Measurements from ENCODE around the gene NFATC2. TPM values are rescaled to one million over a fixed set of nuclear protein-coding genes. Genes with fewer than 3 reads are reported as not detected.

Gene NFATC2
- total RNA-seq, 1 experiment from 2014 or later = 0.61 TPM

GRCh38 chr20:51500936-51501335 lies 41.6 kb downstream of the NFATC2 start:
- H4K8ac ChIP-seq (replicated peaks; ENCODE audit: insufficient read length, low read depth, low read length) = no peak overlapping the region
- H3K4me2 ChIP-seq (ENCODE audit: insufficient read depth, insufficient read length, low read length) = no peak overlapping the region
- H3K36me3 Mint-ChIP-seq (ENCODE audit: insufficient read depth in 1 of 3, low read depth in 3 of 3) = no peaks in the 10 kb centered on the region
- no peak overlapping the region for H4K5ac ChIP-seq (ENCODE audit: insufficient read length, low read depth, low read length)
- no peak overlapping the region for H3K4me3 Mint-ChIP-seq
- H3K9me3 ChIP-seq (ENCODE audit: control insufficient read depth, low read depth, low read length) = no peaks in the 10 kb centered on the region
- H2BK120ac ChIP-seq (ENCODE audit: low read depth, low read length, poor library complexity, severe bottlenecking) = no peak overlapping the region
- no peak for DNase-seq
- H3K23ac ChIP-seq (ENCODE audit: insufficient read length, low read depth, low read length) = no peak overlapping the region
- H2AFZ ChIP-seq (ENCODE audit: low read length) = no peak overlapping the region
- no peaks in the 10 kb centered on the region for H3K9me3 Mint-ChIP-seq
- no peak overlapping the region for H3K27ac Mint-ChIP-seq
- H3K9ac ChIP-seq (ENCODE audit: extremely low read depth, insufficient read length, low read length) = no peak overlapping the region
- H2BK15ac ChIP-seq (ENCODE audit: low read depth, low read length) = no peak overlapping the region
- H2BK5ac ChIP-seq (ENCODE audit: insufficient read length, low read length) = no peak overlapping the region
- TF ChIP-seq CTCF (conservative IDR thresholded peaks at IDR 0.05) = no peak
- H3K23me2 ChIP-seq (ENCODE audit: insufficient read length, low read depth, low read length, poor library complexity, severe bottlenecking) = no peaks in the 10 kb centered on the region
- H3K4me1 ChIP-seq (ENCODE audit: insufficient read depth, low read length) = no peaks in the 10 kb centered on the region
- peaks cover 2% of the 10 kb centered on the region; the same call in 1 of the 2 replicates for H3K27me3 Mint-ChIP-seq (ENCODE audit: low read depth)
- WGBS (ENCODE audit: extremely low coverage, insufficient read length, low lambda C conversion rate) = no CpG with 5 or more reads among the region's 1 CpG
- H4K20me1 ChIP-seq (ENCODE audit: control insufficient read depth, insufficient read depth, insufficient read length) = no peaks in the 10 kb centered on the region
- no peaks in the 10 kb centered on the region for H3K79me1 ChIP-seq (ENCODE audit: insufficient read depth, low read depth, low read length, poor library complexity, severe bottlenecking)
- no peak overlapping the region for H2BK20ac ChIP-seq (ENCODE audit: low read depth, low read length, poor library complexity, severe bottlenecking)
- no peak overlapping the region for H2AK5ac ChIP-seq (ENCODE audit: insufficient read length, low read length)
- H3K56ac ChIP-seq (ENCODE audit: insufficient read length, low read depth, low read length) = no peak overlapping the region
- H3K79me2 ChIP-seq (ENCODE audit: insufficient read depth, low read length) = no peaks in the 10 kb centered on the region
- peaks cover 4 to 9% of the 10 kb centered on the region in 2 experiments; a peak in 2 of 4 replicates for H3K4me1 Mint-ChIP-seq
- no peak overlapping the region for H2BK12ac ChIP-seq (ENCODE audit: insufficient read length, low read depth, low read length)
- H3K27me3 ChIP-seq (ENCODE audit: insufficient read depth, low read length) = no peaks in the 10 kb centered on the region
- H3K4ac ChIP-seq (ENCODE audit: low read depth, low read length) = no peak overlapping the region
- H3T11ph ChIP-seq (ENCODE audit: low read length) = no peak overlapping the region
- H3K14ac ChIP-seq (ENCODE audit: insufficient read depth, low read length) = no peak overlapping the region
- H3K27ac ChIP-seq (ENCODE audit: insufficient read length, low read depth, low read length) = no peak overlapping the region
- no peak overlapping the region for H4K91ac ChIP-seq (ENCODE audit: insufficient read length, low read depth, low read length)
- no peak overlapping the region for H3K18ac ChIP-seq (ENCODE audit: insufficient read length, low read depth, low read length)
